ENCODE measurements around the gene PTPRN2.

- TF ChIP-seq POLR2A (IDR thresholded peaks at IDR 0.05) (no peak), CTCF (IDR thresholded peaks at IDR 0.05) (no peak), POLR2AphosphoS5 (IDR thresholded peaks at IDR 0.05) (no peak)
These were observed 1066.4 kb downstream of the PTPRN2 start for GRCh38 chr7:157521061-157521731.
